Duodenal mucosa (tissue), 2 donors: Measurements from ENCODE around the gene NDUFA12.

Experiments
- H3K27ac ChIP-seq: one replicate; pipeline ENCODE4 v1.7.0; 2013; ENCODE audit warnings: low read depth, low read length
- H3K27me3 ChIP-seq, 2 donors: one replicate each; pipeline ENCODE4 v1.7.0; 2013; ENCODE audit warnings: low read length in 2 of 2, control low read depth in 1 of 2; ENCODE audit not compliant: insufficient read depth in 2 of 2, control insufficient read depth in 1 of 2
- H3K36me3 ChIP-seq, 2 donors: one replicate each; pipeline ENCODE4 v1.7.0; 2013; ENCODE audit warnings: low read length in 2 of 2, control low read depth in 1 of 2; ENCODE audit not compliant: insufficient read depth in 2 of 2, control insufficient read depth in 1 of 2
- H3K4me1 ChIP-seq, 2 donors: one replicate each; pipeline ENCODE4 v1.7.0; 2013; ENCODE audit warnings: low read length in 2 of 2, control low read depth in 1 of 2; ENCODE audit not compliant: insufficient read depth in 2 of 2, control insufficient read depth in 1 of 2
- H3K4me3 ChIP-seq, 2 donors: one replicate each; pipeline ENCODE4 v1.7.0; 2013; ENCODE audit warnings: low read length in 2 of 2, low read depth in 1 of 2
- H3K9ac ChIP-seq, 2 donors: one replicate each; pipeline ENCODE4 v1.7.0; 2013; ENCODE audit warnings: low read length in 2 of 2, low read depth in 1 of 2
- H3K9me3 ChIP-seq, 2 donors: one replicate each; pipeline ENCODE4 v1.7.0; 2013; ENCODE audit warnings: low read length in 2 of 2, control low read depth in 1 of 2; ENCODE audit not compliant: control insufficient read depth in 1 of 2

The NDUFA12 gene

GRCh38 chr12:94969424-94969823 lies 34.1 kb downstream of the NDUFA12 start:
- no peaks in the 10 kb centered on the region for H3K27me3 ChIP-seq
- H3K4me1 ChIP-seq = no peaks in the 10 kb centered on the region
- H3K4me3 ChIP-seq = no peak overlapping the region
- no peaks in the 10 kb centered on the region for H3K9me3 ChIP-seq
- H3K27ac ChIP-seq = no peak overlapping the region
- peaks cover 3 to 14% of the 10 kb centered on the region in 2 donors for H3K36me3 ChIP-seq
- H3K9ac ChIP-seq = no peak overlapping the region

DNA sequence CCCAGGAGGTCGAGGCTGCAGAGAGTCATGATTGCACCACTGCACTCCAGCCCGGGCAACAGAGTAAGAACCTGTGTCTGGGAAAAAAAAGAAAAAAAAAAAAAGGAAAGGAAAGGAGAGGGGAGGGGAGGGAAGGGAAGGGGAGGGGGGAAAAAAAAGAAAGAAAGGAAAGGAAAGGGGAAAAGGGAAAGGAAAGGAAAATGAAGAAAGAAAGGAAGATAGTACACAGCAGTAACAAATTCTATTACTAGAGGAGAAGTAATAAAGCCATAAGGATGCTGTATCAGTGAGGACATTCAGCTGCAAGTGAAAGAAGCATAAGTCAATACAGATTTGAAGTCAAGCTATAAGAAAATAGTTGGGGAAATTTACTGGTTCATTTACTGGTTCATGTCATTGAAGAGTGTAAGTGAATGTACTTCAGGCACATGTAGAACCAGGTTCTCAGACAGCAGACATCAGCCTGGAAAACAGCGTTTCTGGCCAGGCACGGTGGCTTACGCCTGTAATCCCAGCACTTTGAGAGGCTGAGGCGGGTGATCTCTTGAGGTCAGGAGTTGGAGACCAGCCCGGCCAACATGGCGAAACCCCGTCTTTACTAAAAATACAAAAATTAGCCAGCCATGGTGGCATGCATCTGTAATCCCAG lies 37.4 kb downstream of the NDUFA12 start:
- Histone ChIP-seq H3K4me1 (no peaks in the 10 kb centered on the region), H3K9ac (no peak overlapping the region), H3K36me3 (peaks cover 3 to 7% of the 10 kb centered on the region in 2 donors), H3K9me3 (no peaks in the 10 kb centered on the region), H3K27ac (no peak overlapping the region), H3K4me3 (no peak overlapping the region), H3K27me3 (no peaks in the 10 kb centered on the region)

GRCh38 chr12:94963649-94964048 lies 39.8 kb downstream of the NDUFA12 start:
- Histone ChIP-seq H3K9ac (no peak overlapping the region), H3K27ac (no peak overlapping the region), H3K36me3 (no peaks in the 10 kb centered on the region), H3K4me3 (no peak overlapping the region), H3K27me3 (no peaks in the 10 kb centered on the region), H3K9me3 (no peaks in the 10 kb centered on the region), H3K4me1 (no peaks in the 10 kb centered on the region)

DNA sequence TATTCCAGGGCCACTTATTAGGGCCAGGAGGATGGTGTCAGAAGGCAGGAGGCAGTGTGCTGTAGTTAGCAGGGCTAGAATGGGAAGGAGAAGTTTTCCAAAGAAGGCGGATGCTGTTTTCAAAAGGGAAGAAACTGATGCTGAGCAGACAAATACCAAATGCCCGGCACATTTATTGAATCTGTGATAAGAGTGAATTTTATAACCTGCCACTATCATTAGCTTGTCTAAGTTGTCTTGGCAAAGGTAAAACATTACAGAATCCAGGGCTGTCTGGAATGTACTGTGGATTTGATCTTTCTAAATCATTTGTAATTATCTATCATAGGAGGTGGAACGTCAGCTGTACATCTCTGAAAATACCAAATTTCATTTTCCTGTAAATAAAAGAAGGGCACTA lies 40.8 kb downstream of the NDUFA12 start:
- no peak overlapping the region for H3K9ac ChIP-seq
- no peaks in the 10 kb centered on the region for H3K36me3 ChIP-seq
- no peak overlapping the region for H3K4me3 ChIP-seq
- H3K27me3 ChIP-seq = no peaks in the 10 kb centered on the region
- H3K9me3 ChIP-seq = no peaks in the 10 kb centered on the region
- no peaks in the 10 kb centered on the region for H3K4me1 ChIP-seq
- no peak overlapping the region for H3K27ac ChIP-seq

GRCh38 chr12:94961911-94962310 lies 41.6 kb downstream of the NDUFA12 start:
- H3K27me3 ChIP-seq = no peaks in the 10 kb centered on the region
- no peaks in the 10 kb centered on the region for H3K4me1 ChIP-seq
- no peak overlapping the region for H3K4me3 ChIP-seq
- no peak overlapping the region for H3K27ac ChIP-seq
- H3K9me3 ChIP-seq = no peaks in the 10 kb centered on the region
- H3K9ac ChIP-seq = no peak overlapping the region
- H3K36me3 ChIP-seq = no peaks in the 10 kb centered on the region

DNA sequence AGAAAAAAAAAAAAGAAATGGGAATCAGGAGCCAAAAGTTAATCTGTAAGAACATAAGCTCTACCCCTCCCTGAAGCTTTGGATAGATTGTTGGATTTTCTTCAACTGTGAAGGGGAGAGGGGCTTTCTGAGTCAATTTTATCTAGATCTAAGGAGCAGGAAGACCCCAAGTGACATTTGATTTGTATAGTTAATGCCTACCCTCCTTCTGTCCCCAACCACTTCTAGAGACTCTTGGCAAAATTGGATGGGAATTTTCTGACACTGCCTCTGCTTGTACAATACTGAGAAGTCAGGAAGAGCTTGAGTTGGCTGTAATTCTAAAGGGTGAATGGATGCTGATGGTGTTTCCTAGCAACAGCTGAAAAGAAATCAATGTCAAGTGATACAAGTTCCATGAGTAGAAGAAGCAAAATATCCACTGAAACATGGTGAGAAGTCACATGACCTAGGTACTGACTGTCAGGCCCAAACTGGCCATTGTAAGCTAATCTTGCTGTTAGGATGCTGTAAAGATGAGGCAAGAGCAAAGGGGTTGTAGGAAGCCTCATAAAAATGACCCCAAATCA lies 42.2 kb downstream of the NDUFA12 start:
- Histone ChIP-seq H3K4me1 (no peaks in the 10 kb centered on the region), H3K9ac (no peak overlapping the region), H3K27me3 (no peaks in the 10 kb centered on the region), H3K4me3 (no peak overlapping the region), H3K27ac (no peak overlapping the region), H3K36me3 (no peaks in the 10 kb centered on the region), H3K9me3 (no peaks in the 10 kb centered on the region)

- Histone ChIP-seq H3K4me1 (peaks cover 0 to 7% of the 10 kb centered on the region in 2 donors), H3K36me3 (no peaks in the 10 kb centered on the region), H3K9me3 (no peaks in the 10 kb centered on the region), H3K9ac (no peak overlapping the region), H3K4me3 (no peak overlapping the region), H3K27me3 (no peaks in the 10 kb centered on the region), H3K27ac (no peak overlapping the region)
Observed at GRCh38 chr12:94957006-94957405, 46.5 kb downstream of the NDUFA12 start.

GRCh38 chr12:94954948-94955592 lies 48.4 kb downstream of the NDUFA12 start:
- Histone ChIP-seq H3K27me3 (no peaks in the 10 kb centered on the region), H3K9ac (no peak overlapping the region), H3K9me3 (no peaks in the 10 kb centered on the region), H3K4me1 (peaks cover 0 to 7% of the 10 kb centered on the region in 2 donors), H3K27ac (no peak overlapping the region), H3K4me3 (no peak overlapping the region), H3K36me3 (no peaks in the 10 kb centered on the region)

DNA sequence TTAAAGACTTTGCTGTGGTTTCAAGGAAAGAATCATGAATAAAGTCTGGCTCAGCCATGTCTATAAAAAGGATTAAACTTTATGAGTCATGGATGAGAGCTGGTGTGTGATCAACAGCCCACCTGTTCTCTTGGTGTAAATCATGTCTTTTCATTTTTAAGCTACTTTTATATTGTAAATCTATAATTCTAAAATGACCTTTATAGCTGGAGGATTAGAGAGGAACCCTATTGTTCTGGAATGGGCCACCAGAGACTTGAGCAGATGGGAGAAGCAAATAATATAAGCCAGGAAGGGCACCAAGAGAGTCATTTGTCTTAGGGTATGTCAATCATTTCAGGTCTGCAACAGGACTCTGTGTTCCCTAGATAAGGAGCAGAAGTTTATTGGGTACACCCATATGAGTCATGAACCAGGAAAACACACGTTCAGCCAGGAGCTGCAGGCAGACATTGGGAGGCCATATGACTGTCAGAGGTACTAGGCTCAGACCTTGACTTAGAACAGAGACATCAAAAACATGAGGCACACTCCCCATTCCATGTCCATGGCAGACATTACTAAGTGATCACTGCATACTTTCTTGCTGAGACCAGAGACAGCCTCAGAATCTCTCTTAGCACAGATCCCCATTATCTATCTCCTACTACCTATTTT lies 49.3 kb downstream of the NDUFA12 start:
- H3K27me3 ChIP-seq = no peaks in the 10 kb centered on the region
- no peak overlapping the region for H3K9ac ChIP-seq
- H3K4me3 ChIP-seq = no peak overlapping the region
- no peaks in the 10 kb centered on the region for H3K9me3 ChIP-seq
- H3K27ac ChIP-seq = no peak overlapping the region
- peaks cover 0 to 7% of the 10 kb centered on the region in 2 donors for H3K4me1 ChIP-seq
- no peaks in the 10 kb centered on the region for H3K36me3 ChIP-seq

DNA sequence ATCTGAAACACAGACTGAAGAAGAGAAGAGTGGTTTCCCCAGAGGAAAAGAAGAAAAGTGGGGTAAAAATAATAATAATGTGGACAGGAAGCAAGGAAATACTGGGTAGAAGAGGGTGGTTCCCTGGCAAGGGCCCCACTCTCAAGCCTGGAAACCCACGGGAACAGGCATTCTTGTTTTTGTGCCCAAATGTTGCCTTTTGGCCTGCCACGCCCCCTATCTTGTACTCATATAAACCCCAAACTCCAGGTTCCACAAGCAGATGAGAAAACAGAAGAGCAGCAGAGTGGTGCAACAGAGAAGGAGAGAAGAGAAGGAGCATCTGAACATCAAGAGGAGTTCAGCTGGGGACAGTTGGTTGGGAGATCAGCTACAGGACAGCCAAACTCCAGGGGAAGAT lies 51.2 kb downstream of the NDUFA12 start:
- no peaks in the 10 kb centered on the region for H3K9me3 ChIP-seq
- H3K4me1 ChIP-seq = peaks cover 0 to 7% of the 10 kb centered on the region in 2 donors
- no peak overlapping the region for H3K4me3 ChIP-seq
- H3K36me3 ChIP-seq = no peaks in the 10 kb centered on the region
- H3K27ac ChIP-seq = no peak overlapping the region
- H3K27me3 ChIP-seq = no peaks in the 10 kb centered on the region
- H3K9ac ChIP-seq = no peak overlapping the region
